NCI-H1092 (cell line): Measurements from ENCODE around the gene GDPD4.
"Not testable (repeated sequence)": the region's sequence is repeated elsewhere in the genome, so short reads cannot be mapped to it uniquely, and the experiment has no call there.

Source experiments
- DNase-seq: peaks from one replicate; lab custom pipeline; 2025; lab: John Stamatoyannopoulos, UW

Gene GDPD4

GRCh38 chr11:77301510-77301909, at the start of gene GDPD4:
Gene GDPD4 (minus strand): TSS chr11:77301686. CDS start chr11:77285137, 16,549 bp downstream.
- DNase-seq: no peak

- no peak for DNase-seq
Observed at GRCh38 chr11:77347948-77348347, 46.5 kb upstream of the GDPD4 start.

GRCh38 chr11:77346906-77347603, 45.6 kb upstream of the GDPD4 start:
- no peak for DNase-seq

- no peak for DNase-seq
Observed at GRCh38 chr11:77345621-77346020, 44.1 kb upstream of the GDPD4 start.

GRCh38 chr11:77340501-77340900, 39.0 kb upstream of the GDPD4 start:
- DNase-seq: no peak

- DNase-seq: no peak
Observed at GRCh38 chr11:77332259-77332658, 30.8 kb upstream of the GDPD4 start.

GRCh38 chr11:77325159-77325558, 23.7 kb upstream of the GDPD4 start:
- DNase-seq: no peak

GRCh38 chr11:77324508-77324907, 23.0 kb upstream of the GDPD4 start:
- DNase-seq: no peak

- no peak for DNase-seq
Observed at GRCh38 chr11:77322926-77323590, 21.6 kb upstream of the GDPD4 start.

GRCh38 chr11:77322506-77322905, 21.0 kb upstream of the GDPD4 start:
- no peak for DNase-seq

- no peak for DNase-seq
Observed at GRCh38 chr11:77320351-77320750, 18.9 kb upstream of the GDPD4 start.

GRCh38 chr11:77318600-77318999, 17.1 kb upstream of the GDPD4 start:
- DNase-seq: no peak

- DNase-seq: no peak
Observed at GRCh38 chr11:77316733-77317342, 15.4 kb upstream of the GDPD4 start.

- no peak for DNase-seq
Observed at GRCh38 chr11:77312107-77312506, 10.6 kb upstream of the GDPD4 start.

GRCh38 chr11:77311701-77312100, 10.2 kb upstream of the GDPD4 start:
- DNase-seq: no peak

GRCh38 chr11:77310721-77311120, 9.2 kb upstream of the GDPD4 start:
- no peak for DNase-seq

- DNase-seq: no peak
Observed at GRCh38 chr11:77309401-77310085, 8.1 kb upstream of the GDPD4 start.

- no peak for DNase-seq
Observed at GRCh38 chr11:77308838-77309237, 7.4 kb upstream of the GDPD4 start.

- no peak for DNase-seq
Observed at GRCh38 chr11:77303328-77303727, 1.8 kb upstream of the GDPD4 start.

GRCh38 chr11:77302752-77303151, 1.3 kb upstream of the GDPD4 start:
- DNase-seq: no peak

- DNase-seq: no peak
Observed at GRCh38 chr11:77300695-77301094, 791 bp downstream of the GDPD4 start.

- DNase-seq: not testable (repeated sequence)
Observed at GRCh38 chr11:77300028-77300427, 1.5 kb downstream of the GDPD4 start.

- no peak for DNase-seq
Observed at GRCh38 chr11:77299528-77299993, 1.9 kb downstream of the GDPD4 start.
